Calu3 (cell line): ENCODE measurements around the gene GDF2. TPM values are rescaled to one million over a fixed set of nuclear protein-coding genes. Genes with fewer than 3 reads are reported as not detected.

Experiments used
- BruUV-seq: library from RNA; stranded (reverse); fragments of 400-500 nt; replicated peaks from 2 replicates; lab custom pipeline; 2021; lab: Mats Ljungman, UMichigan
- CTCF ChIA-PET: fragments of 300-600 bp; sonication (Branson Sonifier 250); formaldehyde crosslinking; loops from one replicate; lab custom pipeline; 2022; ENCODE audit warnings: antibody characterized with exemption; lab: Charles Lee
- DNase-seq: peaks from one replicate; pipeline ENCODE4 v3.0.0; 2022
- H3K27ac Mint-ChIP-seq: one replicate; pipeline ENCODE4 v1.8.0; 2022; ENCODE audit warnings: mixed read lengths; ENCODE audit not compliant: unreplicated experiment
- H3K27me3 Mint-ChIP-seq: one replicate; pipeline ENCODE4 v1.8.0; 2022; ENCODE audit warnings: mixed read lengths; ENCODE audit not compliant: unreplicated experiment
- H3K36me3 Mint-ChIP-seq: one replicate; pipeline ENCODE4 v1.8.0; 2022; ENCODE audit warnings: mild to moderate bottlenecking, moderate library complexity, mixed read lengths; ENCODE audit not compliant: insufficient read depth, unreplicated experiment
- H3K4me1 Mint-ChIP-seq: one replicate; pipeline ENCODE4 v1.8.0; 2022; ENCODE audit warnings: mild to moderate bottlenecking, low read depth, mixed read lengths; ENCODE audit not compliant: unreplicated experiment
- H3K4me3 Mint-ChIP-seq: one replicate; pipeline ENCODE4 v1.8.0; 2022; ENCODE audit warnings: mild to moderate bottlenecking, low read depth, moderate library complexity, mixed read lengths; ENCODE audit not compliant: unreplicated experiment
- H3K9me3 Mint-ChIP-seq: one replicate; pipeline ENCODE4 v1.8.0; 2022; ENCODE audit warnings: low read depth, mixed read lengths; ENCODE audit not compliant: unreplicated experiment
- CTCF ChIP-seq: fragments of 200-600 bp; IDR thresholded peaks from one replicate; pipeline ENCODE4 v1.8.0; 2022; ENCODE audit warnings: antibody characterized with exemption; ENCODE audit not compliant: unreplicated experiment
- intact Hi-C: fragments of 100-400 bp; cut with micrococcal nuclease; formaldehyde crosslinking; loops from one replicate; pipeline ENCODE4 v1.10.0; 2022; ENCODE audit not compliant: unreplicated experiment
- total RNA-seq: library from RNA; stranded (reverse); gene quantifications from 2 replicates; pipeline ENCODE4 v1.2.3, GENCODE V29; 2022

GDF2 gene
- total RNA-seq, 1 experiment from 2014 or later: not detected

GRCh38 chr10:47350671-47351640 lies 28.7 kb downstream of the GDF2 start:
- Mint-ChIP-seq H3K4me3 (no peak overlapping the region), H3K9me3 (no peaks in the 10 kb centered on the region), H3K4me1 (no peaks in the 10 kb centered on the region), H3K27me3 (peaks cover 9% of the 10 kb centered on the region), H3K36me3 (no peaks in the 10 kb centered on the region), H3K27ac (no peak overlapping the region)
- CTCF ChIA-PET: no interaction called here
- TF ChIP-seq CTCF: no peak
- no peak for DNase-seq
- BruUV-seq: no TSS peak
- intact Hi-C loops: no loop called here

- no peaks in the 10 kb centered on the region for H3K27me3 Mint-ChIP-seq
- H3K9me3 Mint-ChIP-seq: no peaks in the 10 kb centered on the region
- DNase-seq: no peak
- intact Hi-C loops: no loop called here
- BruUV-seq: no TSS peak
- no peak overlapping the region for H3K4me3 Mint-ChIP-seq
- no peak overlapping the region for H3K27ac Mint-ChIP-seq
- H3K36me3 Mint-ChIP-seq: no peaks in the 10 kb centered on the region
- TF ChIP-seq CTCF: no peak
- no peaks in the 10 kb centered on the region for H3K4me1 Mint-ChIP-seq
- CTCF ChIA-PET: no interaction called here
Observed at GRCh38 chr10:47351899-47352815, 29.9 kb downstream of the GDF2 start.

- H3K9me3 Mint-ChIP-seq: no peaks in the 10 kb centered on the region
- TF ChIP-seq CTCF: no peak
- no peak overlapping the region for H3K4me3 Mint-ChIP-seq
- BruUV-seq: no TSS peak
- H3K27me3 Mint-ChIP-seq: no peaks in the 10 kb centered on the region
- intact Hi-C loops: no loop called here
- H3K36me3 Mint-ChIP-seq: no peaks in the 10 kb centered on the region
- no peak overlapping the region for H3K27ac Mint-ChIP-seq
- H3K4me1 Mint-ChIP-seq: no peaks in the 10 kb centered on the region
- CTCF ChIA-PET: interaction anchor here (1.2 kb wide), 1 partner anchor 13 kb away, joined by 4 read pairs; no protein-coding TSS in a partner anchor
- no peak for DNase-seq
Observed at GRCh38 chr10:47353351-47353750, 31.1 kb downstream of the GDF2 start.

GRCh38 chr10:47354165-47354564 lies 31.9 kb downstream of the GDF2 start:
- Mint-ChIP-seq H3K4me3 (no peak overlapping the region), H3K36me3 (no peaks in the 10 kb centered on the region), H3K27me3 (no peaks in the 10 kb centered on the region), H3K27ac (no peak overlapping the region), H3K9me3 (no peaks in the 10 kb centered on the region), H3K4me1 (no peaks in the 10 kb centered on the region)
- peak; percentile 24 for DNase-seq
- TF ChIP-seq CTCF: no peak
- CTCF ChIA-PET: interaction anchor here (0.5 to 1.2 kb wide), 2 partner anchors 14 to 204 kb away, joined by 3 to 4 read pairs; no protein-coding TSS in a partner anchor
- no TSS peak for BruUV-seq
- intact Hi-C loops: no loop called here
